B cell (primary cell): ENCODE results near the gene RPL27. TPM values are rescaled to one million over a fixed set of nuclear protein-coding genes. Genes with fewer than 3 reads are reported as not detected.

Experiments
- ATAC-seq: fragments of 200-7000 bp; cut with Tn5 transposase; one replicate; pipeline ENCODE4 v1.10.0; 2021; ENCODE audit warnings: low read depth, mild to moderate bottlenecking, moderate number of reproducible peaks, moderate library complexity
- CTCF ChIA-PET: fragments of 350-600 bp; sonication (Branson Sonifier 250); formaldehyde crosslinking; loops from one replicate; lab custom pipeline; 2021; ENCODE audit warnings: antibody characterized with exemption, inconsistent platforms; lab: Charles Lee
- POLR2A ChIA-PET: fragments of 350-600 bp; sonication (Branson Sonifier 250); formaldehyde crosslinking; loops from one replicate; lab custom pipeline; 2021; ENCODE audit warnings: antibody characterized with exemption; lab: Charles Lee
- DNase-seq: peaks from one replicate; pipeline ENCODE4 v3.0.0; 2013
- H2AFZ ChIP-seq: 2 replicates; pipeline ENCODE4 v1.6.1; 2012; ENCODE audit warnings: mild to moderate bottlenecking, low read depth, low read length; ENCODE audit not compliant: insufficient read depth, poor library complexity, severe bottlenecking
- H3K27ac ChIP-seq, 2 donors: 1 replicate in 1 of 2; 2 replicates in 1 of 2; pipeline ENCODE4 v1.5.1; 2012 to 2013; ENCODE audit warnings: low read length in 2 of 2, mild to moderate bottlenecking in 2 of 2, moderate library complexity in 1 of 2
- H3K27me3 ChIP-seq, 4 experiments: fragments of 200-600 bp in 1 of 4; sonication (generic) in 1 of 4; replicated peaks in 1 of 4; 1 replicate in 2 of 4; 2 replicates in 2 of 4; pipeline versions ENCODE4 v1.6.1 to v1.7.0; 2013 to 2016; ENCODE audit warnings: low read length in 3 of 4, mild to moderate bottlenecking in 2 of 4, mixed read lengths in 1 of 4, moderate library complexity in 1 of 4; ENCODE audit not compliant: insufficient read depth in 4 of 4, control insufficient read depth in 3 of 4; ENCODE audit errors: control extremely low read depth in 1 of 4
- H3K36me3 ChIP-seq, 2 experiments: replicated peaks in 1 of 2; 1 replicate in 1 of 2; 2 replicates in 1 of 2; pipeline versions ENCODE4 v1.6.1 to v1.7.1; 2013; ENCODE audit warnings: low read length in 1 of 2; ENCODE audit not compliant: insufficient read depth in 2 of 2, control insufficient read depth in 1 of 2; ENCODE audit errors: control extremely low read depth in 1 of 2, extremely low read depth in 1 of 2
- H3K4me1 ChIP-seq, 2 donors: fragments of 200-600 bp in 1 of 2; sonication (generic) in 1 of 2; 1 replicate in 1 of 2; 2 replicates in 1 of 2; pipeline versions ENCODE4 v1.5.1 to v1.6.1; 2013 to 2017; ENCODE audit warnings: low read length in 2 of 2; ENCODE audit not compliant: control insufficient read depth in 2 of 2, insufficient read depth in 2 of 2
- H3K4me2 ChIP-seq: replicated peaks from 2 replicates; pipeline ENCODE3; 2012; ENCODE audit warnings: mild to moderate bottlenecking, low read depth, low read length; ENCODE audit not compliant: poor library complexity, severe bottlenecking
- H3K4me3 ChIP-seq, 5 experiments: fragments of 200-600 bp in 1 of 5; sonication (generic) in 1 of 5; 1 replicate in 3 of 5; 2 replicates in 2 of 5; pipeline versions ENCODE4 v1.5.1 to v1.7.0; 2011 to 2016; ENCODE audit warnings: low read length in 4 of 5, mild to moderate bottlenecking in 4 of 5, low read depth in 2 of 5, control low read depth in 1 of 5, moderate library complexity in 1 of 5; ENCODE audit not compliant: insufficient read depth in 1 of 5; ENCODE audit errors: control extremely low read depth in 1 of 5, extremely low read depth in 1 of 5
- H3K79me2 ChIP-seq: fragments of 200-600 bp; sonication (generic); one replicate; pipeline ENCODE4 v1.6.0; 2016; ENCODE audit warnings: low read length; ENCODE audit not compliant: control insufficient read depth, insufficient read depth
- H3K9ac ChIP-seq: fragments of 200-600 bp; sonication (generic); 2 replicates; pipeline ENCODE4 v1.6.1; 2017; ENCODE audit warnings: mild to moderate bottlenecking, low read length, moderate library complexity
- H3K9me3 ChIP-seq, 3 donors: one replicate each; pipeline versions ENCODE4 v1.6.1 to v1.7.1; 2013; ENCODE audit warnings: low read length in 2 of 3; ENCODE audit not compliant: control insufficient read depth in 2 of 3, insufficient read depth in 1 of 3; ENCODE audit errors: control extremely low read depth in 1 of 3
- H4K20me1 ChIP-seq: 2 replicates; pipeline ENCODE4 v1.6.0; 2012; ENCODE audit warnings: mild to moderate bottlenecking, low read length; ENCODE audit not compliant: insufficient read depth, control insufficient read depth, poor library complexity, severe bottlenecking
- H3K27ac Mint-ChIP-seq: one replicate; pipeline ENCODE4 v1.8.0; 2021; ENCODE audit warnings: mixed read lengths
- H3K27me3 Mint-ChIP-seq: one replicate; pipeline ENCODE4 v1.8.0; 2021; ENCODE audit warnings: mixed read lengths
- H3K4me1 Mint-ChIP-seq: one replicate; pipeline ENCODE4 v1.8.0; 2021; ENCODE audit warnings: mixed read lengths
- H3K4me3 Mint-ChIP-seq: one replicate; pipeline ENCODE4 v1.8.0; 2021; ENCODE audit warnings: mixed read lengths
- H3K9me3 Mint-ChIP-seq: one replicate; pipeline ENCODE4 v1.8.0; 2022; ENCODE audit warnings: mixed read lengths; ENCODE audit not compliant: insufficient read depth
- EZH2 ChIP-seq: IDR thresholded peaks from 2 replicates; pipeline ENCODE4 v1.6.1; 2012; ENCODE audit warnings: borderline replicate concordance, low read depth, mild to moderate bottlenecking, moderate library complexity, low read length; ENCODE audit not compliant: insufficient read depth, poor library complexity, severe bottlenecking
- WGBS: methylation state at CpG from one replicate; pipeline ENCODE4 v1.1.5; 2013; ENCODE audit warnings: missing lambda C conversion rate; ENCODE audit not compliant: insufficient coverage; 5-methylcytosine and 5-hydroxymethylcytosine counted together
- intact Hi-C: fragments of 100-400 bp; cut with micrococcal nuclease; formaldehyde crosslinking; loops from one replicate; pipeline ENCODE4 v1.10.0; 2022
- polyA plus RNA-seq: library from polyadenylated mRNA; depleted of rRNA; stranded (reverse); fragments of >200 nt; gene quantifications from 2 replicates; pipeline ENCODE4 v1.2.3, GENCODE V29; 2012
- total RNA-seq, 2 donors: library from RNA; stranded (reverse); fragments of 120-200 nt in 1 of 2; gene quantifications; 1 replicate in 1 of 2; 2 replicates in 1 of 2; pipeline versions ENCODE4 v1.2.3 to v1.2.4, GENCODE V29; 2013 to 2022
- TF ChIP-seq, protein P1 (sequence below): fragments of 200-600 bp; IDR thresholded peaks from one replicate; pipeline ENCODE4 v1.8.0; 2022; ENCODE audit warnings: antibody characterized with exemption, mild to moderate bottlenecking

RPL27 gene
- total and polyA plus RNA-seq, 2 donors (not counting 1 experiment from before 2014, with no cell fraction given), result 1,087 to 3,493 TPM

- no peak overlapping the region for H3K27ac Mint-ChIP-seq
- peaks cover 8 to 13% of the 10 kb centered on the region in 2 donors for H3K4me1 ChIP-seq
Observed at GRCh38 chr17:43010667-43011308, 12.6 kb downstream of the RPL27 start.

More at GRCh38 chr17:43010667-43011308, 12.6 kb downstream of the RPL27 start:
- Histone ChIP-seq H3K36me3 (peaks cover 0 to 26% of the 10 kb centered on the region in 2 experiments), H3K4me2 (no peak overlapping the region), H4K20me1 (no peaks in the 10 kb centered on the region), H3K27me3 (no peaks in the 10 kb centered on the region), H2AFZ (no peak overlapping the region), H3K9me3 (no peaks in the 10 kb centered on the region), H3K9ac (no peak overlapping the region), H3K79me2 (peaks cover 37% of the 10 kb centered on the region), H3K27ac (no peak overlapping the region), H3K4me3 (no peak overlapping the region)
- Mint-ChIP-seq H3K4me3 (no peak overlapping the region), H3K4me1 (peaks cover 16% of the 10 kb centered on the region), H3K9me3 (no peaks in the 10 kb centered on the region), H3K27me3 (no peaks in the 10 kb centered on the region)
- intact Hi-C loops, result no loop called here
- POLR2A ChIA-PET, result no interaction called here
- ATAC-seq, result no peak
- TF ChIP-seq EZH2, result no peak
- TF ChIP-seq, protein P1, sequence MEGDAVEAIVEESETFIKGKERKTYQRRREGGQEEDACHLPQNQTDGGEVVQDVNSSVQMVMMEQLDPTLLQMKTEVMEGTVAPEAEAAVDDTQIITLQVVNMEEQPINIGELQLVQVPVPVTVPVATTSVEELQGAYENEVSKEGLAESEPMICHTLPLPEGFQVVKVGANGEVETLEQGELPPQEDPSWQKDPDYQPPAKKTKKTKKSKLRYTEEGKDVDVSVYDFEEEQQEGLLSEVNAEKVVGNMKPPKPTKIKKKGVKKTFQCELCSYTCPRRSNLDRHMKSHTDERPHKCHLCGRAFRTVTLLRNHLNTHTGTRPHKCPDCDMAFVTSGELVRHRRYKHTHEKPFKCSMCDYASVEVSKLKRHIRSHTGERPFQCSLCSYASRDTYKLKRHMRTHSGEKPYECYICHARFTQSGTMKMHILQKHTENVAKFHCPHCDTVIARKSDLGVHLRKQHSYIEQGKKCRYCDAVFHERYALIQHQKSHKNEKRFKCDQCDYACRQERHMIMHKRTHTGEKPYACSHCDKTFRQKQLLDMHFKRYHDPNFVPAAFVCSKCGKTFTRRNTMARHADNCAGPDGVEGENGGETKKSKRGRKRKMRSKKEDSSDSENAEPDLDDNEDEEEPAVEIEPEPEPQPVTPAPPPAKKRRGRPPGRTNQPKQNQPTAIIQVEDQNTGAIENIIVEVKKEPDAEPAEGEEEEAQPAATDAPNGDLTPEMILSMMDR, result no peak
- CTCF ChIA-PET, result interaction anchor here (1.0 to 1.1 kb wide), 3 partner anchors 12 to 329 kb away, joined by 3 read pairs; partner anchors contain the start of gene RPL27
- 93% methylated on average over 3 of the region's 5 CpGs for WGBS
- no peak for DNase-seq
